Kidney tubule cell (primary cell): ENCODE data around the gene PTCRA.

ENCODE experiments used
- DNase-seq: peaks from one replicate; pipeline ENCODE4 v3.0.0-alpha.2; 2018; ENCODE audit warnings: low spot score

Gene PTCRA

DNA sequence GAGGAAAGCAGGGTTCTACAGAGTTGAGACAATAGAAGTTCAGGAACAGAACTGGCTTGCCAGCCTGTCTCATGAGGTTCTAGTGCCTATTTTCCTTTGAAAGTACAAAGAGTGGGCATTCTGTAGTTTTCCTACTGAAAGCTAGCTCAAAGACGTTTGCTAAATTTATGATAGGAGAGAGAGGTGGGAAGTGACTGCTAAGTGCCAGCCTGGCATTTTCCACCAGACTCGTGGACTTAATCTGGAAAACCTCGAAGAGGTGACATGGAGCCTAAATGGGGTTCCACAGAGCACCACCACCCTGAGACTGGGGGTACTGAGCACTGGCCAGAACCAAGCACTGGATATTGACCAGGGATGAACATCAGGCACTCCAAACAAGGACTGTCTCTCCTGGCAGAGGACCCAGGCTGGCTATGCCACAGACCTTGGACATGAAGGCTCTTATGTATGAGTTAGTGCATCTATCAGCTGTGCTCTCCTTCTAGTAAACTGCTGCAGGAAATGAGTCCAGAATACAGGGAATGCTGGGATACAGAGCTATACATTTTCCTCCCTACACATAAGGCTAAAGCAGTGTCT, 56.0 kb downstream of the PTCRA start:
- DNase-seq: no peak

DNA sequence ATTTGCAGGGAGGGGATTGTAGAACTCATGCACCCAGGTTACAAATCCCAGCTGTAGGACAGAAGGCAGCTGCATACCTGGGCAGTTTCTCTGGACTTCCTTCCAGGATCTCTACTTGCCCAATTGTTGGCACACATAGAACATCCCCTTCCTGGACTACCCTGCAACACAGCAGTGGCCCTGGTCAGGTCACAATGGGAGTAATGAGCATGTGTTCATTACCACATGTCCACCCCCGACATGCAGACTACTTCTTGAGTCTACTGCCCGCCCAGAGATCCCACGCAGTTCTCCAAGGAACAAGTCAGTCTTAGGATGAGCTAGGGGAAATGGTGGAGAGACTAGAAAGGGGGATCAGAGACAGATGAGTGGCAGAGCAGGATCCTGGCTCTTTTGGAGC, 58.1 kb downstream of the PTCRA start:
- no peak for DNase-seq

- no peak for DNase-seq
These were observed 59.2 kb downstream of the PTCRA start for GRCh38 chr6:42974919-42975505.
